Liver (tissue), 9 donors: ENCODE measurements around the gene PDCD6IP. TPM values are rescaled to one million over a fixed set of nuclear protein-coding genes. Genes with fewer than 3 reads are reported as not detected.

ENCODE experiments used
- DNase-seq: peaks from one replicate; pipeline ENCODE4 v3.0.0-alpha.2; 2017; ENCODE audit warnings: low spot score
- H3K27ac ChIP-seq, 2 donors: one replicate each; pipeline ENCODE4 v1.7.0; 2013; ENCODE audit warnings: inconsistent platforms in 2 of 2, low read length in 2 of 2, control low read depth in 1 of 2, low read depth in 1 of 2, mild to moderate bottlenecking in 1 of 2
- H3K27me3 ChIP-seq, 4 donors: one replicate each; pipeline versions ENCODE4 v1.6.1 to v1.7.0; 2013; ENCODE audit warnings: low read length in 3 of 4, inconsistent platforms in 1 of 4, mild to moderate bottlenecking in 1 of 4, moderate library complexity in 1 of 4; ENCODE audit not compliant: control insufficient read depth in 4 of 4, insufficient read depth in 4 of 4
- H3K36me3 ChIP-seq, 4 donors: one replicate each; pipeline versions ENCODE4 v1.6.1 to v1.7.0; 2013; ENCODE audit warnings: low read length in 3 of 4, mild to moderate bottlenecking in 3 of 4, low read depth in 1 of 4, moderate library complexity in 1 of 4; ENCODE audit not compliant: control insufficient read depth in 4 of 4, insufficient read depth in 3 of 4
- H3K4me1 ChIP-seq, 4 donors: one replicate each; pipeline versions ENCODE4 v1.6.1 to v1.7.0; 2013; ENCODE audit warnings: low read length in 3 of 4, mild to moderate bottlenecking in 3 of 4, moderate library complexity in 1 of 4; ENCODE audit not compliant: control insufficient read depth in 4 of 4, insufficient read depth in 4 of 4
- H3K4me3 ChIP-seq, 3 donors: one replicate each; pipeline versions ENCODE4 v1.6.1 to v1.7.0; 2013; ENCODE audit warnings: low read length in 3 of 3, control low read depth in 1 of 3, low read depth in 1 of 3, mild to moderate bottlenecking in 1 of 3
- H3K9ac ChIP-seq, 2 donors: one replicate each; pipeline ENCODE4 v1.7.0; 2013; ENCODE audit warnings: low read length in 2 of 2, mild to moderate bottlenecking in 2 of 2, moderate library complexity in 2 of 2, control low read depth in 1 of 2, low read depth in 1 of 2
- H3K9me3 ChIP-seq, 4 donors: one replicate each; pipeline versions ENCODE4 v1.6.1 to v1.7.0; 2013; ENCODE audit warnings: low read length in 3 of 4; ENCODE audit not compliant: control insufficient read depth in 4 of 4
- FOXA1 ChIP-seq: IDR thresholded peaks from 2 replicates; pipeline ENCODE4 v1.6.1; 2016; ENCODE audit warnings: antibody characterized with exemption
- FOXA2 ChIP-seq: IDR thresholded peaks from 2 replicates; pipeline ENCODE4 v1.6.1; 2016; ENCODE audit warnings: antibody characterized with exemption
- GABPA ChIP-seq, 2 donors: IDR thresholded peaks in 1 of 2; conservative IDR thresholded peaks in 1 of 2; 2 replicates each; pipeline ENCODE4 v1.6.1; 2016; ENCODE audit warnings: antibody characterized with exemption in 2 of 2, mild to moderate bottlenecking in 1 of 2, moderate library complexity in 1 of 2
- HNF4A ChIP-seq, 2 donors: conservative IDR thresholded peaks; 2 replicates each; pipeline ENCODE4 v1.6.1; 2016; ENCODE audit warnings: antibody characterized with exemption in 2 of 2, mild to moderate bottlenecking in 2 of 2
- HNF4G ChIP-seq: IDR thresholded peaks from 2 replicates; pipeline ENCODE4 v1.6.1; 2016; ENCODE audit warnings: antibody characterized with exemption
- JUND ChIP-seq, 2 donors: IDR thresholded peaks; 2 replicates each; pipeline ENCODE4 v1.6.1; 2016; ENCODE audit warnings: antibody characterized with exemption in 2 of 2
- MAX ChIP-seq: IDR thresholded peaks from 2 replicates; pipeline ENCODE4 v1.6.1; 2016; ENCODE audit warnings: antibody characterized with exemption
- REST ChIP-seq: IDR thresholded peaks from 2 replicates; pipeline ENCODE4 v1.6.1; 2016; ENCODE audit warnings: antibody characterized with exemption, mild to moderate bottlenecking
- TAF1 ChIP-seq: conservative IDR thresholded peaks from 2 replicates; pipeline ENCODE4 v1.6.1; 2016; ENCODE audit warnings: antibody characterized with exemption, mild to moderate bottlenecking
- YY1 ChIP-seq: IDR thresholded peaks from 2 replicates; pipeline ENCODE4 v1.6.1; 2016; ENCODE audit warnings: antibody characterized with exemption, mild to moderate bottlenecking
- WGBS: extraction: QIAGEN DNeasy Blood & Tissue Kit; methylation state at CpG from one replicate; pipeline ENCODE4 v1.1.7; 2013; 5-methylcytosine and 5-hydroxymethylcytosine counted together
- polyA plus RNA-seq, 2 donors: library from polyadenylated mRNA; stranded (reverse) in 1 of 2; unstranded in 1 of 2; fragments of 200-250 nt in 1 of 2; fragments of >200 nt in 1 of 2; fragmentation: Nextera tagmentation in 1 of 2; extraction: Ambion mirVana in 1 of 2; gene quantifications; one replicate each; pipeline versions ENCODE4 v1.2.1 to v1.2.3, GENCODE V29; 2013 to 2015
- total RNA-seq, 2 donors: library from RNA; depleted of rRNA; stranded (reverse); fragments of >200 nt; gene quantifications; one replicate each; pipeline ENCODE4 v1.2.3, GENCODE V29; 2014
- TF ChIP-seq, protein P1 (sequence below): fragments of 150-350 bp; IDR thresholded peaks from 2 replicates; pipeline ENCODE4 v1.5.1; 2017; ENCODE audit warnings: improper control_type of control experiment, low read depth, low read length; ENCODE audit not compliant: missing input control
- TF ChIP-seq, protein P2 (sequence below): IDR thresholded peaks from 2 replicates; pipeline ENCODE4 v1.6.1; 2016; ENCODE audit warnings: antibody characterized with exemption
- TF ChIP-seq, protein P3 (sequence below): IDR thresholded peaks from 2 replicates; pipeline ENCODE4 v1.6.1; 2016; ENCODE audit warnings: antibody characterized with exemption
- donor health status: healthy.
- donor health status: healthy.
- donor health status: healthy.
- donor health status: healthy.
- donor health status: healthy.

PDCD6IP gene
- total and polyA plus RNA-seq, 4 donors, result 31.9 to 73.8 (median 47.9) TPM

DNA sequence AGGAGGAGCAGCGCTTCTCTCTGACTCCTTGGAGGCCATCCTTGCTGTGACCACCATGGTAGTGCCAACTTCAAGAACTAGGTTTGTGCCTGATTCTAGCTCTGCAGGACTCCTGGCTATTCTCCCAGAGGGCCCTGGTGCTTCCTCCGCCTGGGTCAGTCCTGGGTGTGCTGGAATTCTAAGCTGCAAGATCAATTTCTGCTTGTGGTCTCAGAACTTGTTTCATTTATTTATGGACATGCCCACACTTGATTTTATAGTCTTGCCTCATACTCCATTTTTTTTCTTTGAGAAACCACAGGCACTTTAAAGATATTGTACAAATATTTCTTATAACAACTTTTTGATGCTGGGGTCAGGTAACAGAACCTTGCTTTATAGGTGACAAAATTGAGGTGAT, 87.6 kb downstream of the PDCD6IP start:
- WGBS, result 93% methylated on average over 2 of the region's 2 CpGs

More for the DNA sequence above, 87.6 kb downstream of the PDCD6IP start:
- no peak for DNase-seq
- peaks cover 0 to 7% (median 6%) of the 10 kb centered on the region in 4 donors for H3K4me1 ChIP-seq
- H3K27me3 ChIP-seq, result no peaks in the 10 kb centered on the region
- TF ChIP-seq FOXA2 (no peak), FOXA1 (no peak), TAF1 (no peak), GABPA (IDR thresholded peaks at IDR 0.05 in 1 of 2, conservative IDR thresholded peaks at IDR 0.05 in 1 of 2) (no peak), JUND (IDR thresholded peaks at IDR 0.05) (no peak), YY1 (no peak), HNF4G (no peak), REST (no peak), MAX (no peak), HNF4A (conservative IDR thresholded peaks at IDR 0.05) (no peak)
- TF ChIP-seq, protein P1, sequence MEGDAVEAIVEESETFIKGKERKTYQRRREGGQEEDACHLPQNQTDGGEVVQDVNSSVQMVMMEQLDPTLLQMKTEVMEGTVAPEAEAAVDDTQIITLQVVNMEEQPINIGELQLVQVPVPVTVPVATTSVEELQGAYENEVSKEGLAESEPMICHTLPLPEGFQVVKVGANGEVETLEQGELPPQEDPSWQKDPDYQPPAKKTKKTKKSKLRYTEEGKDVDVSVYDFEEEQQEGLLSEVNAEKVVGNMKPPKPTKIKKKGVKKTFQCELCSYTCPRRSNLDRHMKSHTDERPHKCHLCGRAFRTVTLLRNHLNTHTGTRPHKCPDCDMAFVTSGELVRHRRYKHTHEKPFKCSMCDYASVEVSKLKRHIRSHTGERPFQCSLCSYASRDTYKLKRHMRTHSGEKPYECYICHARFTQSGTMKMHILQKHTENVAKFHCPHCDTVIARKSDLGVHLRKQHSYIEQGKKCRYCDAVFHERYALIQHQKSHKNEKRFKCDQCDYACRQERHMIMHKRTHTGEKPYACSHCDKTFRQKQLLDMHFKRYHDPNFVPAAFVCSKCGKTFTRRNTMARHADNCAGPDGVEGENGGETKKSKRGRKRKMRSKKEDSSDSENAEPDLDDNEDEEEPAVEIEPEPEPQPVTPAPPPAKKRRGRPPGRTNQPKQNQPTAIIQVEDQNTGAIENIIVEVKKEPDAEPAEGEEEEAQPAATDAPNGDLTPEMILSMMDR, result no peak
- TF ChIP-seq, protein P2, sequence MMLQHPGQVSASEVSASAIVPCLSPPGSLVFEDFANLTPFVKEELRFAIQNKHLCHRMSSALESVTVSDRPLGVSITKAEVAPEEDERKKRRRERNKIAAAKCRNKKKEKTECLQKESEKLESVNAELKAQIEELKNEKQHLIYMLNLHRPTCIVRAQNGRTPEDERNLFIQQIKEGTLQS, result no peak
- TF ChIP-seq, protein P3, sequence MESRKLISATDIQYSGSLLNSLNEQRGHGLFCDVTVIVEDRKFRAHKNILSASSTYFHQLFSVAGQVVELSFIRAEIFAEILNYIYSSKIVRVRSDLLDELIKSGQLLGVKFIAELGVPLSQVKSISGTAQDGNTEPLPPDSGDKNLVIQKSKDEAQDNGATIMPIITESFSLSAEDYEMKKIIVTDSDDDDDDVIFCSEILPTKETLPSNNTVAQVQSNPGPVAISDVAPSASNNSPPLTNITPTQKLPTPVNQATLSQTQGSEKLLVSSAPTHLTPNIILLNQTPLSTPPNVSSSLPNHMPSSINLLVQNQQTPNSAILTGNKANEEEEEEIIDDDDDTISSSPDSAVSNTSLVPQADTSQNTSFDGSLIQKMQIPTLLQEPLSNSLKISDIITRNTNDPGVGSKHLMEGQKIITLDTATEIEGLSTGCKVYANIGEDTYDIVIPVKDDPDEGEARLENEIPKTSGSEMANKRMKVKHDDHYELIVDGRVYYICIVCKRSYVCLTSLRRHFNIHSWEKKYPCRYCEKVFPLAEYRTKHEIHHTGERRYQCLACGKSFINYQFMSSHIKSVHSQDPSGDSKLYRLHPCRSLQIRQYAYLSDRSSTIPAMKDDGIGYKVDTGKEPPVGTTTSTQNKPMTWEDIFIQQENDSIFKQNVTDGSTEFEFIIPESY, result no peak
- no peak overlapping the region for H3K4me3 ChIP-seq
- H3K27ac ChIP-seq, result no peak overlapping the region
- no peak overlapping the region for H3K9ac ChIP-seq
- H3K36me3 ChIP-seq, result no peaks in the 10 kb centered on the region
- H3K9me3 ChIP-seq, result no peaks in the 10 kb centered on the region
